22Rv1 (cell line): Measurements from ENCODE around the gene ZMAT2.

Experiments
- CTCF ChIP-seq: fragments of 450-650 bp; IDR thresholded peaks from 2 replicates; pipeline ENCODE4 v1.5.1; 2017; ENCODE audit warnings: mild to moderate bottlenecking
- ZFX ChIP-seq: fragments of 450-650 bp; IDR thresholded peaks from 2 replicates; pipeline ENCODE4 v1.6.1; 2017; ENCODE audit warnings: antibody characterized with exemption, borderline replicate concordance

- TF ChIP-seq CTCF (no peak), ZFX (no peak)
Observed at GRCh38 chr5:140737486-140737885, 37.2 kb downstream of the ZMAT2 start.
